Epithelial cell of proximal tubule (primary cell): Measurements from ENCODE around the gene KAT6B. TPM values are rescaled to one million over a fixed set of nuclear protein-coding genes. Genes with fewer than 3 reads are reported as not detected.

Source experiments
- DNase-seq: peaks from one replicate; pipeline ENCODE4 v3.0.0-alpha.2; 2011; ENCODE audit warnings: low read depth
- H3K4me3 ChIP-seq: 2 replicates; pipeline ENCODE4 v1.5.1; 2011; ENCODE audit warnings: low read depth, mild to moderate bottlenecking, low read length
- CTCF ChIP-seq: conservative IDR thresholded peaks from 2 replicates; pipeline ENCODE4 v1.5.1; 2012; ENCODE audit warnings: low read depth, mild to moderate bottlenecking, low read length
- total RNA-seq: library from RNA; depleted of rRNA; stranded (reverse); fragments of >200 nt; gene quantifications from 2 replicates; pipeline ENCODE4 v1.2.3, GENCODE V29; 2015

Gene KAT6B
- total RNA-seq, 1 donor from 2014 or later: 10.1 TPM

- no peak for TF ChIP-seq CTCF
- no peak overlapping the region for H3K4me3 ChIP-seq
- DNase-seq: no peak
Observed at GRCh38 chr10:74868392-74868977, 42.1 kb downstream of the KAT6B start.

GRCh38 chr10:74869635-74870034, 43.2 kb downstream of the KAT6B start:
- DNase-seq: no peak
- no peak for TF ChIP-seq CTCF
- no peak overlapping the region for H3K4me3 ChIP-seq

- TF ChIP-seq CTCF: no peak
- no peak overlapping the region for H3K4me3 ChIP-seq
- DNase-seq: no peak
Observed at GRCh38 chr10:74870191-74870590, 43.8 kb downstream of the KAT6B start.

- no peak for TF ChIP-seq CTCF
- no peak overlapping the region for H3K4me3 ChIP-seq
- no peak for DNase-seq
Observed at GRCh38 chr10:74871595-74872382, 45.4 kb downstream of the KAT6B start.

GRCh38 chr10:74873803-74874454, 47.5 kb downstream of the KAT6B start:
- no peak overlapping the region for H3K4me3 ChIP-seq
- TF ChIP-seq CTCF: no peak
- no peak for DNase-seq

GRCh38 chr10:74874649-74875048, 48.2 kb downstream of the KAT6B start:
- DNase-seq: no peak
- no peak overlapping the region for H3K4me3 ChIP-seq
- no peak for TF ChIP-seq CTCF
